ENCODE results near the gene DNAJC13. TPM values are rescaled to one million over a fixed set of nuclear protein-coding genes. Genes with fewer than 3 reads are reported as not detected.
"Not testable (repeated sequence)": the region's sequence is repeated elsewhere in the genome, so short reads cannot be mapped to it uniquely, and the experiment has no call there.

DNAJC13 gene
- total RNA-seq, 2 donors from 2014 or later: 27.7 to 37.9 TPM

GRCh38 chr3:132396255-132396654 is 21.0 kb upstream of the DNAJC13 start:
- peaks cover 10% of the 10 kb centered on the region for H3K27me3 Mint-ChIP-seq

GRCh38 chr3:132396776-132397175 is 20.5 kb upstream of the DNAJC13 start:
- not testable (repeated sequence) for H3K9me3 Mint-ChIP-seq; H3K27me3 Mint-ChIP-seq; H3K27ac Mint-ChIP-seq; ATAC-seq (replicated peaks); H3K36me3 Mint-ChIP-seq (ENCODE audit: low read depth); H3K4me1 Mint-ChIP-seq; H3K4me3 Mint-ChIP-seq

More at GRCh38 chr3:132396255-132396654, 21.0 kb upstream of the DNAJC13 start:
- peaks cover 4% of the 10 kb centered on the region for H3K9me3 Mint-ChIP-seq
- no peak overlapping the region for H3K4me3 Mint-ChIP-seq
- ATAC-seq (replicated peaks): no peak
- no peak overlapping the region for H3K27ac Mint-ChIP-seq
- no peaks in the 10 kb centered on the region for H3K4me1 Mint-ChIP-seq
- no peaks in the 10 kb centered on the region for H3K36me3 Mint-ChIP-seq (ENCODE audit: low read depth)

GRCh38 chr3:132399054-132399929 is 18.0 kb upstream of the DNAJC13 start:
- no peaks in the 10 kb centered on the region for H3K4me1 Mint-ChIP-seq
- ATAC-seq (replicated peaks): no peak
- no peak overlapping the region for H3K4me3 Mint-ChIP-seq
- peaks cover 4% of the 10 kb centered on the region for H3K9me3 Mint-ChIP-seq
- H3K27ac Mint-ChIP-seq: no peak overlapping the region
- no peaks in the 10 kb centered on the region for H3K36me3 Mint-ChIP-seq (ENCODE audit: low read depth)
- peaks cover 6% of the 10 kb centered on the region for H3K27me3 Mint-ChIP-seq

GRCh38 chr3:132401255-132401654 is 16.0 kb upstream of the DNAJC13 start:
- no peak overlapping the region for H3K27ac Mint-ChIP-seq
- H3K4me3 Mint-ChIP-seq: no peak overlapping the region
- ATAC-seq (replicated peaks): no peak
- no peaks in the 10 kb centered on the region for H3K4me1 Mint-ChIP-seq
- no peaks in the 10 kb centered on the region for H3K9me3 Mint-ChIP-seq
- no peaks in the 10 kb centered on the region for H3K36me3 Mint-ChIP-seq (ENCODE audit: low read depth)
- peaks cover 6% of the 10 kb centered on the region for H3K27me3 Mint-ChIP-seq

GRCh38 chr3:132404276-132404675 is 13.0 kb upstream of the DNAJC13 start:
- no peaks in the 10 kb centered on the region for H3K4me1 Mint-ChIP-seq
- no peak overlapping the region for H3K4me3 Mint-ChIP-seq
- H3K27ac Mint-ChIP-seq: no peak overlapping the region
- H3K9me3 Mint-ChIP-seq: no peaks in the 10 kb centered on the region
- ATAC-seq (replicated peaks): no peak
- H3K27me3 Mint-ChIP-seq: peaks cover 6% of the 10 kb centered on the region
- no peaks in the 10 kb centered on the region for H3K36me3 Mint-ChIP-seq (ENCODE audit: low read depth)

- H3K27ac Mint-ChIP-seq: no peak overlapping the region
- no peaks in the 10 kb centered on the region for H3K9me3 Mint-ChIP-seq
Observed at GRCh38 chr3:132405188-132405587, 12.1 kb upstream of the DNAJC13 start.

GRCh38 chr3:132405609-132406299 is 11.5 kb upstream of the DNAJC13 start:
- Mint-ChIP-seq H3K4me3 (no peak overlapping the region), H3K36me3 (ENCODE audit: low read depth) (no peaks in the 10 kb centered on the region), H3K27me3 (no peaks in the 10 kb centered on the region), H3K4me1 (no peaks in the 10 kb centered on the region), H3K9me3 (no peaks in the 10 kb centered on the region), H3K27ac (no peak overlapping the region)
- no peak for ATAC-seq (replicated peaks)

More at GRCh38 chr3:132405188-132405587, 12.1 kb upstream of the DNAJC13 start:
- no peaks in the 10 kb centered on the region for H3K4me1 Mint-ChIP-seq
- no peaks in the 10 kb centered on the region for H3K36me3 Mint-ChIP-seq (ENCODE audit: low read depth)
- no peak for ATAC-seq (replicated peaks)
- no peak overlapping the region for H3K4me3 Mint-ChIP-seq
- H3K27me3 Mint-ChIP-seq: peaks cover 2% of the 10 kb centered on the region

GRCh38 chr3:132406587-132406986 is 10.7 kb upstream of the DNAJC13 start:
- Mint-ChIP-seq H3K27ac (no peak overlapping the region), H3K36me3 (ENCODE audit: low read depth) (no peaks in the 10 kb centered on the region), H3K4me3 (no peak overlapping the region), H3K4me1 (no peaks in the 10 kb centered on the region), H3K9me3 (no peaks in the 10 kb centered on the region), H3K27me3 (no peaks in the 10 kb centered on the region)
- ATAC-seq (replicated peaks): no peak

- ATAC-seq (replicated peaks): no peak
- H3K36me3 Mint-ChIP-seq (ENCODE audit: low read depth): no peaks in the 10 kb centered on the region
- no peaks in the 10 kb centered on the region for H3K4me1 Mint-ChIP-seq
- H3K27ac Mint-ChIP-seq: no peak overlapping the region
- no peaks in the 10 kb centered on the region for H3K9me3 Mint-ChIP-seq
- H3K27me3 Mint-ChIP-seq: no peaks in the 10 kb centered on the region
- H3K4me3 Mint-ChIP-seq: no peak overlapping the region
Observed at GRCh38 chr3:132407025-132407424, 10.3 kb upstream of the DNAJC13 start.

GRCh38 chr3:132414841-132415240 is 2.5 kb upstream of the DNAJC13 start:
- ATAC-seq (replicated peaks): no peak

GRCh38 chr3:132416161-132416560 is 1.1 kb upstream of the DNAJC13 start:
- peaks cover 18% of the 10 kb centered on the region for H3K36me3 Mint-ChIP-seq (ENCODE audit: low read depth)
- no peaks in the 10 kb centered on the region for H3K27me3 Mint-ChIP-seq
- peak overlapping the region; percentile 96 for H3K4me3 Mint-ChIP-seq
- H3K4me1 Mint-ChIP-seq: peaks cover 19% of the 10 kb centered on the region
- H3K9me3 Mint-ChIP-seq: no peaks in the 10 kb centered on the region
- ATAC-seq (replicated peaks): no peak
- peak overlapping the region; percentile 93 for H3K27ac Mint-ChIP-seq

More at GRCh38 chr3:132414841-132415240, 2.5 kb upstream of the DNAJC13 start:
- Mint-ChIP-seq H3K27ac (no peak overlapping the region), H3K27me3 (no peaks in the 10 kb centered on the region), H3K36me3 (ENCODE audit: low read depth) (peaks cover 6% of the 10 kb centered on the region), H3K4me3 (no peak overlapping the region), H3K9me3 (no peaks in the 10 kb centered on the region), H3K4me1 (peaks cover 9% of the 10 kb centered on the region)

- no peaks in the 10 kb centered on the region for H3K9me3 Mint-ChIP-seq
- H3K27ac Mint-ChIP-seq: peak overlapping the region; percentile 93
- no peaks in the 10 kb centered on the region for H3K27me3 Mint-ChIP-seq
- peak; percentile 53 for ATAC-seq (replicated peaks)
- peak overlapping the region; percentile 96 for H3K4me3 Mint-ChIP-seq
- H3K4me1 Mint-ChIP-seq: peaks cover 19% of the 10 kb centered on the region
- H3K36me3 Mint-ChIP-seq (ENCODE audit: low read depth): peaks cover 18% of the 10 kb centered on the region
Observed at GRCh38 chr3:132417695-132418411, 551 bp downstream of the DNAJC13 start.

- peaks cover 20% of the 10 kb centered on the region for H3K36me3 Mint-ChIP-seq (ENCODE audit: low read depth)
- peak overlapping the region; percentile 96 for H3K4me3 Mint-ChIP-seq
- no peaks in the 10 kb centered on the region for H3K27me3 Mint-ChIP-seq
- H3K27ac Mint-ChIP-seq: peak overlapping the region; percentile 93
- peaks cover 19% of the 10 kb centered on the region for H3K4me1 Mint-ChIP-seq
- H3K9me3 Mint-ChIP-seq: no peaks in the 10 kb centered on the region
- ATAC-seq (replicated peaks): no peak
Observed at GRCh38 chr3:132418916-132419315, 1.6 kb downstream of the DNAJC13 start.

GRCh38 chr3:132421832-132422231 is 4.5 kb downstream of the DNAJC13 start:
- Mint-ChIP-seq H3K4me3 (no peak overlapping the region), H3K9me3 (no peaks in the 10 kb centered on the region), H3K4me1 (peaks cover 19% of the 10 kb centered on the region), H3K27ac (no peak overlapping the region), H3K36me3 (ENCODE audit: low read depth) (peaks cover 37% of the 10 kb centered on the region), H3K27me3 (no peaks in the 10 kb centered on the region)
- no peak for ATAC-seq (replicated peaks)

Measured in activated T-helper 17 cell treated with anti-CD3 and anti-CD28 coated beads, Interleukin-2, amount 50 U/mL, for 72 hours (primary cell).